Daoy (cell line): ENCODE results near the gene MYRIP. TPM values are rescaled to one million over a fixed set of nuclear protein-coding genes. Genes with fewer than 3 reads are reported as not detected.
"Not testable (repeated sequence)": the region's sequence is repeated elsewhere in the genome, so short reads cannot be mapped to it uniquely, and the experiment has no call there.

Experiments used
- DNase-seq: peaks from one replicate; pipeline ENCODE4 v3.0.0-alpha.2; 2015; ENCODE audit warnings: low read depth
- total RNA-seq: library from RNA; depleted of rRNA; stranded (reverse); fragments of >200 nt; shearing (Covaris generic); gene quantifications from 2 replicates; pipeline ENCODE4 v1.2.3, GENCODE V29; 2014

Gene MYRIP
- total RNA-seq, 1 experiment from 2014 or later: not detected

GRCh38 chr3:40037582-40037981 is 228.2 kb downstream of the MYRIP start:
- no peak for DNase-seq

GRCh38 chr3:40042752-40043443 is 233.5 kb downstream of the MYRIP start:
- no peak for DNase-seq

GRCh38 chr3:40043444-40043755 is 234.0 kb downstream of the MYRIP start:
- no peak for DNase-seq

- DNase-seq: no peak
Measured at GRCh38 chr3:40044487-40044886, 235.1 kb downstream of the MYRIP start.

GRCh38 chr3:40045051-40045450 is 235.6 kb downstream of the MYRIP start:
- DNase-seq: no peak

- DNase-seq: no peak
Measured at GRCh38 chr3:40046149-40046548, 236.7 kb downstream of the MYRIP start.

GRCh38 chr3:40047406-40047805 is 238.0 kb downstream of the MYRIP start:
- no peak for DNase-seq

- no peak for DNase-seq
Measured at GRCh38 chr3:40053663-40054062, 244.3 kb downstream of the MYRIP start.

GRCh38 chr3:40054568-40055222 is 245.3 kb downstream of the MYRIP start:
- no peak for DNase-seq

GRCh38 chr3:40055361-40055760 is 246.0 kb downstream of the MYRIP start:
- DNase-seq: no peak

- no peak for DNase-seq
Measured at GRCh38 chr3:40055956-40056355, 246.5 kb downstream of the MYRIP start.

- DNase-seq: no peak
Measured at GRCh38 chr3:40057077-40057476, 247.7 kb downstream of the MYRIP start.

- no peak for DNase-seq
Measured at GRCh38 chr3:40057786-40058185, 248.4 kb downstream of the MYRIP start.

- no peak for DNase-seq
Measured at GRCh38 chr3:40068636-40069035, 259.2 kb downstream of the MYRIP start.

GRCh38 chr3:40070816-40071215 is 261.4 kb downstream of the MYRIP start:
- DNase-seq: no peak

GRCh38 chr3:40071683-40072238 is 262.4 kb downstream of the MYRIP start:
- no peak for DNase-seq

- DNase-seq: no peak
Measured at GRCh38 chr3:40073310-40074007, 264.1 kb downstream of the MYRIP start.

- DNase-seq: not testable (repeated sequence)
Measured at GRCh38 chr3:40077139-40077538, 267.7 kb downstream of the MYRIP start.

GRCh38 chr3:40077828-40078492 is 268.6 kb downstream of the MYRIP start:
- DNase-seq: not testable (repeated sequence)

- no peak for DNase-seq
Measured at GRCh38 chr3:40078590-40078989, 269.2 kb downstream of the MYRIP start.

- DNase-seq: no peak
Measured at GRCh38 chr3:40079203-40079846, 269.9 kb downstream of the MYRIP start.

- DNase-seq: no peak
Measured at GRCh38 chr3:40079847-40080240, 270.4 kb downstream of the MYRIP start.
